ENCODE results near the gene HOXA3. TPM values are rescaled to one million over a fixed set of nuclear protein-coding genes. Genes with fewer than 3 reads are reported as not detected.
A peak's percentile ranks its signal among the peaks of the same experiment; 100 is the strongest.

The HOXA3 gene
- total and polyA plus RNA-seq, 2 of the 13 experiments (the other 11 are each of a cell fraction or from before 2014, with no cell fraction given), result 2.9 to 4.6 TPM

GRCh38 chr7:27199849-27200760 lies 47.7 kb upstream of the HOXA3 start, which contains the start of gene HOXA13 (continued):
- TF ChIP-seq KDM4B (CRISPR knock-in tag; IDR thresholded peaks at IDR 0.05) (no peak), BRD4 (CRISPR knock-in tag; IDR thresholded peaks at IDR 0.05) (no peak), ZNF251 (CRISPR knock-in tag; IDR thresholded peaks at IDR 0.05) (no peak), ZFY (CRISPR knock-in tag; IDR thresholded peaks at IDR 0.05) (no peak), KDM6A (CRISPR knock-in tag; IDR thresholded peaks at IDR 0.05; ENCODE audit: low read depth) (no peak), ZNF337 (CRISPR knock-in tag; IDR thresholded peaks at IDR 0.05; ENCODE audit: borderline replicate concordance, low read depth) (no peak), TBX2 (CRISPR knock-in tag; IDR thresholded peaks at IDR 0.05; ENCODE audit: borderline replicate concordance) (peak; percentile 45; the same call in 1 of the 2 replicates), PBX2 (CRISPR knock-in tag; IDR thresholded peaks at IDR 0.05) (no peak), NONO (IDR thresholded peaks at IDR 0.05) (no peak), NONO (CRISPR knock-in tag; conservative IDR thresholded peaks at IDR 0.05) (no peak), SAP130 (CRISPR knock-in tag; IDR thresholded peaks at IDR 0.05; ENCODE audit: low read depth) (peak; percentile 17; the same call in 1 of the 2 replicates), ZNF773 (CRISPR knock-in tag; IDR thresholded peaks at IDR 0.05; ENCODE audit: borderline replicate concordance) (no peak), NFYC (CRISPR knock-in tag; IDR thresholded peaks at IDR 0.05) (no peak), ZNF512B (CRISPR knock-in tag; IDR thresholded peaks at IDR 0.05; ENCODE audit: borderline replicate concordance) (no peak), EZH2 (conservative IDR thresholded peaks at IDR 0.05; ENCODE audit: low read depth, low read length) (peak; percentile 87; the same call in 1 of the 2 replicates), ZFX (CRISPR knock-in tag; IDR thresholded peaks at IDR 0.05; ENCODE audit: low read depth) (no peak), SMARCE1 (IDR thresholded peaks at IDR 0.05; ENCODE audit: borderline replicate concordance) (no peak), ZFP36L2 (CRISPR knock-in tag; IDR thresholded peaks at IDR 0.05) (no peak), SRY (CRISPR knock-in tag; IDR thresholded peaks at IDR 0.05) (no peak), ATAD3A (CRISPR knock-in tag; IDR thresholded peaks at IDR 0.05) (no peak), BCL6 (CRISPR knock-in tag; IDR thresholded peaks at IDR 0.05) (peak; percentile 73), SIN3B (IDR thresholded peaks at IDR 0.05; ENCODE audit: low read length) (no peak), GLI4 (CRISPR knock-in tag; IDR thresholded peaks at IDR 0.05; ENCODE audit: borderline replicate concordance) (no peak)
- TF ChIP-seq, protein P1, sequence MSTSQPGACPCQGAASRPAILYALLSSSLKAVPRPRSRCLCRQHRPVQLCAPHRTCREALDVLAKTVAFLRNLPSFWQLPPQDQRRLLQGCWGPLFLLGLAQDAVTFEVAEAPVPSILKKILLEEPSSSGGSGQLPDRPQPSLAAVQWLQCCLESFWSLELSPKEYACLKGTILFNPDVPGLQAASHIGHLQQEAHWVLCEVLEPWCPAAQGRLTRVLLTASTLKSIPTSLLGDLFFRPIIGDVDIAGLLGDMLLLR (CRISPR knock-in tag; IDR thresholded peaks at IDR 0.05), result no peak
- TF ChIP-seq, protein P2, sequence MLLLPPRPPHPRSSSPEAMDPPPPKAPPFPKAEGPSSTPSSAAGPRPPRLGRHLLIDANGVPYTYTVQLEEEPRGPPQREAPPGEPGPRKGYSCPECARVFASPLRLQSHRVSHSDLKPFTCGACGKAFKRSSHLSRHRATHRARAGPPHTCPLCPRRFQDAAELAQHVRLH (CRISPR knock-in tag; IDR thresholded peaks at IDR 0.05; ENCODE audit: borderline replicate concordance, low read depth), result no peak
- TF ChIP-seq, protein P3, sequence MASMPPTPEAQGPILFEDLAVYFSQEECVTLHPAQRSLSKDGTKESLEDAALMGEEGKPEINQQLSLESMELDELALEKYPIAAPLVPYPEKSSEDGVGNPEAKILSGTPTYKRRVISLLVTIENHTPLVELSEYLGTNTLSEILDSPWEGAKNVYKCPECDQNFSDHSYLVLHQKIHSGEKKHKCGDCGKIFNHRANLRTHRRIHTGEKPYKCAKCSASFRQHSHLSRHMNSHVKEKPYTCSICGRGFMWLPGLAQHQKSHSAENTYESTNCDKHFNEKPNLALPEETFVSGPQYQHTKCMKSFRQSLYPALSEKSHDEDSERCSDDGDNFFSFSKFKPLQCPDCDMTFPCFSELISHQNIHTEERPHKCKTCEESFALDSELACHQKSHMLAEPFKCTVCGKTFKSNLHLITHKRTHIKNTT (CRISPR knock-in tag; IDR thresholded peaks at IDR 0.05), result no peak

Data from HepG2 (cell line).